Esophagus muscularis mucosa (tissue), 3 donors: ENCODE measurements around the gene NLK.

ENCODE experiments used
- CTCF ChIP-seq, 3 experiments: fragments of 200-600 bp in 2 of 3; fragments of 450-650 bp in 1 of 3; sonication (generic) in 2 of 3; IDR thresholded peaks; one replicate each; pipeline ENCODE4 v1.5.1; 2017 to 2019; ENCODE audit warnings: antibody characterized with exemption in 3 of 3, mild to moderate bottlenecking in 2 of 3, moderate library complexity in 1 of 3
- POLR2A ChIP-seq: fragments of 450-650 bp; IDR thresholded peaks from one replicate; pipeline ENCODE4 v1.6.1; 2017; ENCODE audit warnings: antibody characterized with exemption, moderate library complexity, mild to moderate bottlenecking, low read depth
- POLR2AphosphoS5 ChIP-seq, 2 donors: sonication (generic); formaldehyde crosslinking; IDR thresholded peaks; one replicate each; pipeline ENCODE4 v1.6.1; 2017; ENCODE audit warnings: antibody characterized with exemption in 2 of 2

DNA sequence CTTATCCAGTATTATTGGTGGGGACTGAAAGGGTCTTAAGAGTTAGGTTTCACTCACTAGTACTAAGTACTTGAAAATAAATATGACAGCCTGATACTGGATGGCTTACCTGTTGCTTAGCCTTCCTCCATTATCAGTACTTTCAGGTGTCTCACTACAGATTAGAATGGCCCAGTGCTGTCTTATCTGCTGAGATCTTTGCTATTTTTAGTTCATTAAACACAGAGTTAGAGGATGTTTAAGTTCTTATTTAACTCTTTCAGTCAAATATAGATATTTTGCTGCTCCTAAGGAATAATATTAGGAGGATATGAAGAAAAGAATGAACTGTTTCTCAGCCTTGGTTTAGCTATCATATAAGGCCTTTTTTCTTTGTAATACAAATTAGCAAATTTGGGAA, 74.8 kb downstream of the NLK start:
- no peak for TF ChIP-seq POLR2A
- TF ChIP-seq CTCF (IDR thresholded peaks at IDR 0.05): no peak
- no peak for TF ChIP-seq POLR2AphosphoS5 (IDR thresholded peaks at IDR 0.05)
